Stimulated activated CD8-positive, alpha-beta memory T cell treated with anti-CD3 and anti-CD28 coated beads, Interleukin-12 subunit alpha, Interleukin-12 subunit beta, amount 100 ng/mL, for 24 hours (primary cell): Measurements from ENCODE around the gene TREM1.

Experiments
- DNase-seq: peaks from one replicate; pipeline ENCODE4 v3.0.0-alpha.2; 2020; ENCODE audit errors: extremely low read depth

Gene TREM1

DNA sequence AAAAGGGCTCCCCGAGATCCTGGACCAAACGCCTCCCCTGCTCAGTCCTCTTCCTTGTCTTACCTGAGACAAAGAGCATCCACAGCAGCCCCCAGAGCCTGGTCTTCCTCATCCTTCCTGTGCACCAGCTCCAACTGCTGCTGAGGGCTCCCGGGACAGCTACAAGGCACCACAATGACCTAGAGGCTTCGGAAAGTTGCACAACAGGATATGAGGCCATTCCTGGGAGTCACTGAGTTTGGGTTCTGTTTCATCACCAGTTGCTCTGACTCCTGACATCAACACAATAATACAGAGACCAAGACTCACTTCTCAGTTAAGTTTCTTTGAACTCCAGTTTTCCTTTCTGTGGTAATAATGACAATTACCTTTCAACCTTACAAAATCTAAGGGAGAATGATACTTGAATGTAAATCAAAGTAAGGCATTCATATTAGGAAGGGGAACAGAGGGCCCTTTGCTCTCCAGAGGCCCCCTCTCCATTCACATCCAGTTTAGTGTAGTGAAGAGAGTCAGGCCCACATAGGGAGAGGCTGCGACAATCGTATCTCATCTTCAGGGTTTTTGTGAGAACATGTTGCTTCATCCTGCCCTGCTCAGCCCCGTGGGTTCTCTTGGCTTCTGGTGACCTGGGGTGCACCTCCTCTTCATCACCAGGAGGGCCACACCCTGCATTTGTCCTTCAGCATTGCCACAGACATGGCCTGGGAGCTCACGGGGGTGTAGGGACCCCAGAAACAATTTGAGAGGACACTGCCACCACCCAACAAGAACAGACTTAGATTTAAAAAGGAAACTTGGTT lies at the start of gene TREM1:
TREM1 (minus strand) TSS at position 139 of the 803 bp plus-strand sequence; CDS start at position 112, 27 bp downstream.
- DNase-seq, result no peak

DNA sequence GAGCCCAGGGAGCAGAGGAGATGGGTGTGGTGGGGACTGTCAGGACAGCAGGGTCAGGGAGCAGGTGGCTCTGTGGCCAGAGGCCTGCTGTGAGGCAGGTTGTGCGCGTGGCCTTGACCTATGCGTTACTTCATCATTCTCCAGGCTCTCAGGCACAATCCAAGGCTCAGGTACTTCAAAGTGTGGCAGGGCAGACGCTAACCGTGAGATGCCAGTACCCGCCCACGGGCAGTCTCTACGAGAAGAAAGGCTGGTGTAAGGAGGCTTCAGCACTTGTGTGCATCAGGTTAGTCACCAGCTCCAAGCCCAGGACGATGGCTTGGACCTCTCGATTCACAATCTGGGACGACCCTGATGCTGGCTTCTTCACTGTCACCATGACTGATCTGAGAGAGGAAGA lies 49.5 kb upstream of the TREM1 start:
- no peak for DNase-seq

DNA sequence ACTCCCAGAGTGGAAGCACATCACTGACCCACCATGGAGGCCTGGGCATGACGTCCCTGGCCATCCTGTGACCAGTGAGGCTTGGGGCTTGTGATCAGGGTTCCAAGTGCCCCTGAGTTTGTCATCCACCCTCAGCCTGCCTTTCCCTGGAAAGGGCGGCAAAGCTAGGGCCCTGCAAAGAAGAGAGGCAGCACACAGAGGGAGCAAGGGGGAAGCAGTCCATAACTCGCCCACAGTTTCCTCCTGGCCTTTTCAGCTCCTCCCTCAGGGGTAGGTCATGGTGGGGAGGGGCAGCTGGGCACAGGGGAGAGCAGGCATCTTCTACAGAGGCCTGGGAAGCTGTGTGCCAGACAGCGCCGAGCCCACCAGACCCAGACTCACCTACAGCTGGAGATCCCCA lies 48.8 kb upstream of the TREM1 start, which contains the start of gene NCR2:
NCR2 (plus strand) TSS at position 313 of the 400 bp plus-strand sequence. CDS start 269 bp downstream, outside the sequence.
- no peak for DNase-seq

DNA sequence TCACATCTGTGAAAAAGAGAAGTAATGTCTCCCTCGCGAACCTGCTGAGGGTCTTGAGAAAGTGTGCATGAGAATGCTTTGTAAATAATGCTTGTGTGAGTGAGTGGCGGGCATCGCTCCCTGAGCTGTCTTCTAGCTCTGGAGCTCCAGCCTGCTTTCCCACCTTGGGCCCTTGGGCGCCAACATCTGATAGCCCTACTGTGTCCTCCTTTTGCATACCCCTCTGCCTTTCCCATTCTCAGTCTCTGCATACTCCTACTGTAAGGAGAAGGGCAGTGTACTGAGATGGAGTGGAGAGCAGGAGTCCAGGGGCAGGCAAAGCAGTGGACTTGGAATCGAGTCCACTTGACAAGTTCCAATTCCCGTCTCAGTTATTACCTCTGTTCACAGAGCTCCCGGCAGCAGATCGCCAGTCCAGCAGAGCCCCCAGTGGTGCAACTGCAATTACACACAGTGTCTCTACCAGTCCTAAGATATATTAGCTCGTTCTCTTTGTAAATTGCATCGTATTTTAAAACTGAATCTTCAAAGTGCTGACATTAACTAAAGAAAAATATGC lies 48.1 kb upstream of the TREM1 start:
- DNase-seq, result no peak

DNA sequence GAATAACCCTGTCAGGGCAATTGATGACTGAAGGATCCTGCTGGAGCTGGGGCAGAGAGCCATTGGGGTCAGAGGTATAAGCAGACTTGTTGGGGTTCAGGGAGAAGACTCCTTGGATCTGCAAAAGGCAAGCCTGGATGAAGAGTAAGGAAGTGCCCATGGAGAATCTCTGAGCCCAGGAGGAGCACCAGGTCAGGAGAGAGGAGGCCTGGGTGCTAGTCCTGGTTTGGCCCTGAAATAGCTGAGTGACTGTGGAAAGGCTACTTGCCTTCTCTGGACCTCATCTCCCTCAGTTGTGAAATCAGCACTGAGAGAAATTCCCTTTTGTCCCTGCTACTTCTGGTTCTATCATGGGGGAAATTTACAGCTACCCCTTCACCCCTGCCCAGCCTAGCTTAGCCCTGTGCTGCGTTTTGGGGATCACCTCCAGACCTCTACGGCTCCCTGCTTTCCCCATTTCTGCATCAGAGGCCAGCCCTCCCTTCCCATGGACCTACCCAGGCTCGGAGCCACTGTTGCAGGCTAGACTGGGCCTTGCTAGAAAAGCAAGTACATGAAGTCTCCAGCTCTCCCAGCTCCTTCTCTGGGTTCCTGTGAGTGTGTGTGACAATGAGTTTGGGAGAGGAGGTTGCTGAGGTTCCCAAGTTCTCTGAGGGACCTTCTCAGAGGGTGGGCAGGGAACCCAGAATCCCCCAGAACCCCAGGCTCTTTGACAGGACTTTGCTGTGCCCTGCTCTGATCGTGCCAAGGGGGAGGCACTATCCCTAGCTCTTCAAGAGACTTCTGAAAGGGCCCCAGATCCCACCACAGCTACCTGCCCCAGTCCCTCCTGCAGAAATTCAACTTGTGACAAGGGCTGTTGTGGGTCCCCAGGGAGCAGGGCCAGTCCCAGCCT lies 46.6 kb upstream of the TREM1 start:
- no peak for DNase-seq

DNA sequence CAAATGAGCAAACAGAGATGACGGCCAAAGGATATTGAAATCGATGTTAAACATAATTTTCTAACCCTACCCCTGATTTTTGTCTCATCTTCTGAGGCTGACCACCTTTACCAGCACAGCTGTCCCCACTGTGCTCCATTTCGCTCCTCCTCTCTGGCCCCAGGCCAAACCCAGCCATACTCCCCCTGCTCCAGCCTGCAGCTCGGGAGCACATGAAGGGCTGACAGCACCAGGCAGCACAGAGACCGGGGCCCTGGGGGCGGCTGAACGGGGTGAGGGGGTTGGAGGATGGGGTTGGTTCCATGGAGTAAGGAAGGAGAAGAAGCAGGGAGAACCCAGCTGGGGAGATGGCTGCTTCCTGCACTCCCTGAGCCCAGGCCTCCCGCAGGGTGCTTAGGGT lies 45.8 kb upstream of the TREM1 start:
- DNase-seq, result no peak

DNA sequence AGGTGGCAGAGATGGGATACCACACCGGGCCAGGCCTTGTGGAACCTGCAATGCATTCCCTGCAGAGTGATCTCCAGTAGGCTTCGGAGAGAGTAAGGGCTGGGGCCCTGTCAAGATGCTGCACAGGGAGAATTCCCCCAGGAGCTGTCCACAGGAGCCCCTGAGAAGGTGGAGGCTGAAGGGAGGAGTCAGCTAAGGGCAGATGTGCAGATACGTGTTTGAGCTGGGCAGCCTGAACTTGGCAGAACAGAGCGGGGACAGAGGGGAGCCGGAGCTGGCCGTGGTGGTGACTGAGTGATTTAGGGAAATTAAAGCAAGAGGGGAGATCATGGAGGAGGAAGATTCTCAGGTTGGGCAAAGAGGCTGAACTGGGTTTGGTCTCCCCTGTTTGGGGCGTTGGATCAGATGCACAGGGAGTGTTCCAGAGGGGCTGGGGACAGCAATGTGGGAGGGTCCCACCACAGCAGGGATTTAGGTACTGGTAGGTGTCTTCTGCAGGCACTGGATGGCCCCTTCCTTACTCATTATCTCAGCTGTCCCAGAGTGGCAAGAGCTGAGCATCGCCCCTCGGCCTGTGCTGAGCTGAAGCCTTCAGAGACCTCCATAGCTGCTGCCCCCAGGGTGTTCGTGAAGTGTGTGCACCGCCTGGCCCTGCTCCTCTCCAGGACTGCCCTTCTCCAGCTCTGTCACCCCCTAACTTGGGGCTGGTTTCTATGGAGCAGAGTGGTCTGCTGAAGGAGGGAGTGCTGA lies 45.1 kb upstream of the TREM1 start:
- no peak for DNase-seq

DNA sequence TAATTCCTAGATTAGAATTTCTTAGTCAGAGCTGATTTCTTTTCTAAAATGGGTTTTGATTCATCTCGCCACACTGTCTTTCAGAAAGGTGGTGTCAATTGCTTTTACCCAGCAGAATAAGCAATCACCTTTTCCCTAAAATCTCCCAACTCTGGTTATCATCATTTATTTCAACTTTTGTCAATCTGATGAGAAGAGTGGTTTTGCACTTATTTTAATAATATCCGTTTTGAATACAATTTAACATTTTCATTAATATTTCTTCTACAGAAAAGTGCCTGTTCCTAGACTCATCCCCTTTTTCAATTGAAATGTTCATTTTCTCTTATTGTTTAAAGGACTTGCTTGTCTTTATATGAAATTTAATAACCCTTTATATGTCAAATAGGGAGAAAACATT lies 40.7 kb upstream of the TREM1 start:
- no peak for DNase-seq

DNA sequence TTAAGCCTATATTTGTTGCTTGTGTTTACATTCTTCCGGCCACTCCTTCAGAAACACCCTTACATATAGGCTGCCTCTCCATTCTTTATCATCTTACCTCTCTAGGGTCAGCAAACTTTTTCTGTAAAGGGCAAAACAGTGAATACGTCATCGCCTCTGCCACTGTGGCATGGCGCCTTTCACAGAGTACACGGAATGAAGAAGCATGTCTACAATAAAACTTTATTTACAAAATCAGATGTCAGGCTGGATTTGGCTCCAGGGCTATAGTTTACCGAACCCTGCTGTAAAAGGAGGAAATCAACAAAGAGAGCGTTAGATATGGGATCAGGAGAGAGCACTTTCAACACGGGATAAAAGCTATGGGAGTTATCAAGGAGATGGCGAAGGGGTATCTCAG lies 39.6 kb upstream of the TREM1 start:
- DNase-seq, result no peak

DNA sequence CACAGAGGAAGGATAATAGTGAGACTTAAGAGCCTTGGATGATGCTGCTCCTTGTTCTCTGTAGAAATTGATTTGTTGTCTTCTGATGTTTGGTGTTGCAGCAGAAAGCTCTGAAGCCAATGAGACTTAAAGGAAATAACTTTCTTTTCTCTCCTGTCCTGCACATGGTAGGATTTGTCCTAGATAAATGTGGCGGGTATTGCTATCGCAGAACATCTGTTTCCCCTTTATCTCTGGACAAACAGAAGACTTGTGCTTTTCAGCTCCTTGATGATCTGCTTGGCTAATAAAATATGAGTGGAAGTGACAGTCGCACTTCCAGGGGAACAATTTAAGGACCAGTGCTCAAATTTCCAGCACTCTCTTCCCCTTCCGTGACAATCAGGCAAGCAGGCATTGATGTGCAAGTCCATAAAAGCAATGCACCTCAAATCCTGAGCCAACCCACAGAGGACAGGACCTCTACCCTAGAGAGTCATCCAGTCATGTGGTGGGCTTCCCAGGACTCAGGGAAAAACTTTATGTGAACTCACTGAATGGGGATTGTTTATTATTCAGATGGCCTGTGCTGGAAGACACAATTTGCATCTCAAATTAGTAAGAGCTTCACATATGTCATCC lies 39.1 kb upstream of the TREM1 start:
- no peak for DNase-seq

DNA sequence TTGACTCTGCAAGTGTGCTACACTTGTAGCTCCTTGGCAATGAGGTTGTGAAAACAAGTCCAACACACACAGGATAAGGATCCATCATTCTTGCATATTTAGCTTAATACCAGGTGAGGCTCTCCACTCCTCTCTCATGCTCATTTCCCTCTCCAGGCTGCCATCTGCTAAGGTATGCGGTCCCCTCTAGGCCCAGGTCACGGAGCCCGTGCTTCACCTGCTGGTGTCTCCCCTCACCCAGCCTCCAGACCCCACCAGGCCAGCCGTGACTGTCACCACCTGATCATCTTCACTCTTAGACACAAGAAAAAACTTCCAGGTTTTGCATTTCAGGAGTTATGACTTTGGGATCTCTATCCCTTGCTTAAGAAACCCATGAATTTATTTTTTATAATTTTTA lies 34.7 kb upstream of the TREM1 start:
- no peak for DNase-seq

DNA sequence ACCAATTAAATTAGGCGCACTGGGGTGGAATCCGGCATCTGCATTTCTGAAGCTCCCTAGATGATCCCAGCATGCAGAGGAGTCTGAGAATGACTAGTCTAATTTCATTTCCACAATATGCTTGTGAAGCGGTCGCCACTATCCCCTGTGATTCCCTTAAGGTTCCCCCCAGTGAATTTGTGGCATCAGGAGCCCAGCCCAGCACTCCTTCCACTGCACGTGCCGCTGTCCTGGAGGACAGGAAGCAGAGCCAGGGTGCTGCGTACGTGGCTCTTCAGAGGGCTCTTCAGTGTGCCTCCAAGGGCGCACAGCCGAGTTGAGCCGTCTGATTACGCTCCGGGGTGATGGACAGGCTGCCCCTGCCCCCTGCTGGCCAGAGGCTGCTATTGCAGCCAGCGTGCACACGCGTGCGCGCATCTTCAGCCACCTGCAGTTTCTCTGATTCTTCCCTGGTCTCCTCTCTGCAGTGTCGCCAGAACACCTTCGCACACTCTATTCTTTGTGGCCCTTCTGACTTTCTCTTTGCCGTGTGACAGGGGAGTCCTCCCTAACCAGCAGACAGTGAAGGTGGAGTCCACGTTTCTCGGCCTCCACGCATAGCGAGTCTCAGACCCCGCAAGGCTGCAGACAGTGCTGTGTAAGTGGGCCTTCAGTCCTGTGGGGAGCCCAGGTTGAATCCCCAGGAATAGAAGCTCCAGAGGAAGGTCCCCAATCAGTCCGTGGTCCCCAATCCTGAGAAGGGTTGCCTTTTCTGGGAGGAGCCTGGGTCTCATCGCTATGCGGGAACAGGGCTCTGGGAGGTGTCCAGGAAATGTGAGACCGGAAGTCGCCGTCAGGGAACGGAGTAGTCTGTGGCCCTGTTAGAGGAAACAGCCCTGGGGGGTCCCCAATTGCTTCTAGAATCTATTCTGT lies 32.4 kb upstream of the TREM1 start:
- DNase-seq, result peak; percentile 51

DNA sequence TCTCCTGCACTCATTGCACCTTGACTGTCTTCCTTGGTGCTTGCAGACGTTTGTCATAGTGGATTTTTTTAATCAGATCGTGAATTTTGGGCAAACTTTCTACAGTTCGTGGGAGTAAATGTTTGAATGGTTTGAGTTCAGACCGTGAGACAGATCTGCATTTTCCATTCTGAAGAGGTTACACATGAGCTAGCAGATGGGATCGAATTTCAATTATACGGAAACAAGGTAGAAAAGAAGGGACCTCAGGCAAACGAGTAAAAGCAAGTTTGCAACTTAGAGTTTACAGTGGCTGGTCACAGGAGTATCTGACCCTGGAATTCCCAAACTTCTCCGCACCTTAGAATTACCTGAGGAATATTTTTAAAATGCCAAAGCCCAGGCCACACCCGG lies 31.8 kb upstream of the TREM1 start:
- no peak for DNase-seq

DNA sequence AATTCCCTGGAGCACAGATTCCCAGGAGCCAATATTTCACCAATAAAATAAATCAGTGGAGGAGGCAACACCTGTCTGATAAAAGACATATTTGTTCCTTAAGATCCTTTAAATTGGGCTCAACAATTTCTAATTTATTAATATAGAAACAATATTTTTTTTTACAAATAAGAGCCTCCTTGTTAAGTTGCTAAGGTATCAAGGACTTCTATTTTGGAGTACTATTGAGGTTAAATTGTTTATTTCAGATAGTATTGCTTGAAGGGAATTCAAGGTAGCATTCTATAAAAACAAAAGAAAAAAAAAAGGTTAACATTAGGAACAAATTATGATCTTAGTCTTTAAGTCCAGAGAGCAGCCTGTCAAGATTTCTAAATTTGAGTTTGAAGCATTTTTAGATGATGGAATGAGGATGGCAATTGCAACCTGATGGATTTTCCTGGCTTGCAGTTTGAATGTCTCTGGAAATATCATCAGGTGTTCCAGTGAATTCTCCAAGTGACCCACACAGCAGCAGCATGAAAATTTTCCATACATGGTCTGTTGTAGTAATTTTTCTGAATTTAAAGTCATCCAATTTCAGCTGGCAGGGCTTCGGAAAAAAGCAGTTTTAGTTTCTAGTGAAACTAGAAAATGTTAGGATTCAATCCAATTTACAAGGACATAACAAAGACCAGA lies 29.6 kb upstream of the TREM1 start:
- DNase-seq, result no peak

DNA sequence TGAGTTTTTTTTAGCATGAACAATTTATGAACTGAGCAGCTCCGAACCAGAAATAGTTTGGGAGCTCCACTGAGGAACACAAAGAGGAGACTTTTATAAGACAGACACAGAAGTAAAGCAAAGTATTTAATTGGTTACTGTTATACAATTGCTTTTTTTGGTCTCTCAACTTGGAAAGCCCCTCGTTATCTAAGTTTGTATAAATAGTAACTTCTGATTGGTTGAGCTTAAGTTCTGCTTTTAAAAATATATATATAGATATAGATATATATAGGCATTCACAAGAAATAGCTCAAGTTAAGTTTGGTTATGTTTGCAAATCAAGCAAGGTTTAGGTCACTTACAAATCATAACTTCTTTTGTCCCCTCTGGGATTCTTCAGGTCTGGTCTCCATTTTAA lies 28.7 kb upstream of the TREM1 start:
- no peak for DNase-seq

DNA sequence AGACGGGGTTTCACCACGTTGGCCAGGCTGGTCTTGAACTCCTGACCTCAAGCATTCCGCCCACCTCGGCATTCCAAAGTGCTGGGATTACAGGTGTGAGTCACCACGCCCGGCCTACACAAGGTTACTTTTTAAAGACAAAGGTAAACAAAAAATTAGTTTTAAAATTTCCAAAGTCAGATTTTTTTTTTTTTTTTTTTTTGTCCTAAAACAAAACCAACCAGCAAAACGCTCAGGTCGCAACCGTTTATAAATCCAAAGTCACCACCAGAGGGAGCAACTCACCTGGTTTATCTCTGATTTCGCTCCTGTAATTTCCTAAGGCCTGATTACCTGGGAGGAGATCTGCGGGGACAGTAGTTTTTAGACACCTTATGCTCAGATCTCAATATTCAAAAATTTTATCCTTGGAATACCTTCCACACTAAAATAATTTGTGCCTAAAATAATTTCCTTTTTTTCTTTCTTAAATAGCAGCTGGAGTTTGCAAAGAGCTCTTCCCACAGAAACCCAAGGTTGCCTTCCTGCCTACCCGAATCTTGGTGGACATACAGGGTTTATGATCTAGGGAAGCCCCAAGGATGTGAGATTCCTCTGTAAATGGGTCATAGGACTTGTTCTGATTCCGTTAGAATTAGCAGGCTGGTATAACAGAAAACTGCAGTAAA lies 19.8 kb upstream of the TREM1 start:
- no peak for DNase-seq

DNA sequence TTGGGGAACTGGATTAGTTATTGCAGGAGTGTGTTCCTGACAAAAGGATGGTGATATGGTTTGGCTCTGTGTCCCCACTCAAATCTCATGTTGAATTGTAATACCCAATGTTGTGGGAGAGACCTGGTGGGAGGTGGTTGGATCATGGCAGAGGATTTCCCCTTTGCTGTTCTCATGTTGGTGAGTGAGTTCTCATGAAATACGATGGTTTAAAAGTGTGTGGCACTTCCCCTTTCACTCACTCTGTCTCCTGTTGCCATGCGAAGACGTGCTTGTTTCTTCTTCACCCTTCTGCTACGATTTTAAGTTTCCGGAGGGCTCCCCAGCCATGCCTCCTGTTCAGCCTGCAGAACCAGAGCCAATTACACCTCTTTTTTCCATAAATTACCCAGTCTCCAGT lies 16.2 kb upstream of the TREM1 start:
- DNase-seq, result no peak

DNA sequence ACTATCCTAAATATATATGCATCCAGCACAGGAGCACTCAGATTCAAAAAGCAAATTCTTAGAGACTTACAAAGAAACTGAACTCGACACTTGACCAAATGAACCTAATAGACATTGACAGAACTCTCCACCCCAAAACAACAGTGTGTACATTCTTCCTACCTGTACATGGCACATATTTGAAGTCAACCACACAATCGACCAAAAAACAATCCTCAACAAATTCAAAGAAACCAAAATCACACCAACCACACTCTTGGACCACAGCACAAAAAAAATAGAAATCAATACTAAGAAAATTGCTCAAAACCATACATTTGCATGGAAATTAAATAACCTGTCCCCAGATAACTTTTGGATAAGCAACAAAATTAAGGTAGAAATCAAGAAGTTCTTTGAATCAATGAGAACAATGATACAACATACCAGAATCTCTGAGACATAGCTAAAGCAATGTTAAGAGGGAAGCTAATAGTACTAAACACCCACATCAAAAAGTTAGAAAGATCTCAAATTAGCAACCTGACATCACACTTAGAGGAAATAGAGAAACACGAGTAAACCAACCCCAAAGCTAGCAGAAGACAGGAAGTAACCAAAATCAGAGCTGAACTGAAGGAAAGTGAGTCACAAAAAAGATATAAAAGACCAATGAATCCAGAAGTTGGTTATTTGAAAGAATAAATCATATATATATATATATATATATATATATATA lies 12.5 kb upstream of the TREM1 start:
- no peak for DNase-seq
